GM18858 (cell line): ENCODE measurements around the gene TCF7L1.
"Not testable (repeated sequence)": the region's sequence is repeated elsewhere in the genome, so short reads cannot be mapped to it uniquely, and the experiment has no call there.

Experiments
- ATAC-seq: cut with Tn5 transposase; IDR thresholded peaks from one replicate; pipeline ENCODE4 v1.9.1; 2021; ENCODE audit not compliant: unreplicated experiment

The TCF7L1 gene

GRCh38 chr2:85181844-85182456 lies 48.8 kb downstream of the TCF7L1 start:
- no peak for ATAC-seq

- no peak for ATAC-seq
Observed at GRCh38 chr2:85183076-85183475, 49.9 kb downstream of the TCF7L1 start.

- ATAC-seq, result no peak
Observed at GRCh38 chr2:85183479-85183878, 50.3 kb downstream of the TCF7L1 start.

- no peak for ATAC-seq
Observed at GRCh38 chr2:85184231-85184630, 51.0 kb downstream of the TCF7L1 start.

- ATAC-seq, result no peak
Observed at GRCh38 chr2:85184990-85185389, 51.8 kb downstream of the TCF7L1 start.

GRCh38 chr2:85185431-85185940 lies 52.3 kb downstream of the TCF7L1 start:
- no peak for ATAC-seq

GRCh38 chr2:85187069-85187468 lies 53.9 kb downstream of the TCF7L1 start:
- ATAC-seq, result no peak

GRCh38 chr2:85188852-85189251 lies 55.7 kb downstream of the TCF7L1 start:
- no peak for ATAC-seq

GRCh38 chr2:85189606-85190270 lies 56.5 kb downstream of the TCF7L1 start:
- ATAC-seq, result no peak

GRCh38 chr2:85191157-85191556 lies 58.0 kb downstream of the TCF7L1 start:
- ATAC-seq, result no peak

GRCh38 chr2:85194780-85195480 lies 61.7 kb downstream of the TCF7L1 start:
- ATAC-seq, result no peak

GRCh38 chr2:85195956-85196355 lies 62.8 kb downstream of the TCF7L1 start:
- ATAC-seq, result no peak

GRCh38 chr2:85199698-85200097 lies 66.5 kb downstream of the TCF7L1 start:
- no peak for ATAC-seq

- ATAC-seq, result no peak
Observed at GRCh38 chr2:85209887-85210286, 76.7 kb downstream of the TCF7L1 start.

GRCh38 chr2:85210511-85210910 lies 77.3 kb downstream of the TCF7L1 start:
- no peak for ATAC-seq

- not testable (repeated sequence) for ATAC-seq
Observed at GRCh38 chr2:85211606-85212005, 78.4 kb downstream of the TCF7L1 start.

GRCh38 chr2:85212841-85213240 lies 79.6 kb downstream of the TCF7L1 start:
- no peak for ATAC-seq

- no peak for ATAC-seq
Observed at GRCh38 chr2:85213404-85213803, 80.2 kb downstream of the TCF7L1 start.

GRCh38 chr2:85213901-85214512 lies 80.8 kb downstream of the TCF7L1 start:
- ATAC-seq, result no peak

- no peak for ATAC-seq
Observed at GRCh38 chr2:85215081-85215447, 81.9 kb downstream of the TCF7L1 start.
